GM12875 (cell line): ENCODE data around the gene PEMT.

Source experiments
- H3K4me3 ChIP-seq: one replicate; pipeline ENCODE4 v1.5.1; 2011; ENCODE audit warnings: low read depth, low read length, control low read depth
- CTCF ChIP-seq: IDR thresholded peaks from 2 replicates; pipeline ENCODE4 v1.5.1; 2011; ENCODE audit warnings: low read depth, mild to moderate bottlenecking, control low read depth, inconsistent platforms, low read length, moderate library complexity, borderline replicate concordance; ENCODE audit not compliant: insufficient read depth

Gene PEMT

GRCh38 chr17:17569691-17570090, 21.8 kb downstream of the PEMT start:
- H3K4me3 ChIP-seq = no peak overlapping the region
- TF ChIP-seq CTCF = no peak

GRCh38 chr17:17568772-17569195, 22.7 kb downstream of the PEMT start:
- TF ChIP-seq CTCF = peak; percentile 84
- no peak overlapping the region for H3K4me3 ChIP-seq

DNA sequence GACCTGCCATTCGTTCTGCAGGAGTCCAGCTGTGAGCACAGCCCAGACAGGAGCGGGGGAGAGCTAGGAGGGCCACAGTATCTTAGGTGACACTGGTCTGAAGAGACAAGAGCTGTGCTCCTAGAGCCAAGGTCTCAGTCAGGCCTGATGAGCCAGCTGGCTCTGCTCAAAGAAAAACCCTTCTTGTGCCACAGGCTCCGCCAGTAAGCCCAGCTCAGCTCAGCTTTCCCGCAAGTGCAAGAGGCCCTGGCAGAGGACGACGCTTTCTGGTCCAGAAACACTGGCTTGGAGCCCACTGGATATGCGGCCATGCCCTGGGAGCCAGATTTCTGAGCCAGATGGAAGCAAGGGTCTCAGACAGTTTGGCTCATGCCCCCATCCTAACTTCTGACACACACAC, 23.9 kb downstream of the PEMT start:
- no peak overlapping the region for H3K4me3 ChIP-seq
- TF ChIP-seq CTCF = no peak

GRCh38 chr17:17566896-17567513, 24.5 kb downstream of the PEMT start:
- no peak overlapping the region for H3K4me3 ChIP-seq
- no peak for TF ChIP-seq CTCF

DNA sequence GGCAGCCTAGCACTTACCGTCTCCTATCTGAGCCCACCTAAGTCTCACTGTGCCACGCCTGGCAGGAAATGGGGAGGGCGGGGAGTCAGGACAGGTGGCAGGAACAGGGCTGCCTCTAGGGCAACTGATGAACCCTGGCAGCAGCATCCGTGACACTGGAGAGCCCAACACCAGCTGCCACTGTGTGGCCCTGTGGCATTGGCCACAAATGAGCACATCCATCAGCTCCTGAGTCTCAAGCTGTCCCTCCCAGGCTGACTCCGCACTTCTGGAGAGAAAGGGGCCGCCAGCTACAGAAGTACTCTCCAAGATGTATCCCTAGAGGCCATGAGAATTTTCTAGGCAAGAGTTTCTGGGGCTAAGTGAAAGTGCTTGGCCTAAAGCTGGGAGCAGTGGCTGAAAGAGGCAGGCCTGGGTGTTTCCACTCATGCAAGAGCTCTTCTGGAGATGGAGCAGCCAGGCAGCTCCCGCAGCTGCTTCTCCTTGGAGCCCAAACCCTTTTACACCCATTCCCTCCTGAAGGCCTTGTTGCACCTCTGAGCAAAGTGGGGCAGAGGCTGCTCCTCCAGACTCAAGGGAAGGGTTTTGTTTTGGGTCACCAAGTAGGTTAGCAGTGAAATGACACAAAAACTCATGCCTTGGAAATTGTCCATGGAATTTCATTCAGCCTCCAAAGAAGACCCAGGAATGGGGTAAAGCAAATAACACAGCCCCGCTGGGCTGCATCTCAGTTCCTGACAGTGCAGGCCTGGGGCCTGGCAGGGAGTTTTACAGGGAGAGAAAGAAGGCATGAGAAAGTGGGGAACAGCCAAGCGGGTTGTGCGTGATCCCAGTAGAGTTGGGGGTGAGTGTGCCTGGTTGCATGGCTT, 25.8 kb downstream of the PEMT start:
- no peak for TF ChIP-seq CTCF
- no peak overlapping the region for H3K4me3 ChIP-seq

- no peak overlapping the region for H3K4me3 ChIP-seq
- TF ChIP-seq CTCF = no peak
Measured at GRCh38 chr17:17564896-17565295, 26.6 kb downstream of the PEMT start.

DNA sequence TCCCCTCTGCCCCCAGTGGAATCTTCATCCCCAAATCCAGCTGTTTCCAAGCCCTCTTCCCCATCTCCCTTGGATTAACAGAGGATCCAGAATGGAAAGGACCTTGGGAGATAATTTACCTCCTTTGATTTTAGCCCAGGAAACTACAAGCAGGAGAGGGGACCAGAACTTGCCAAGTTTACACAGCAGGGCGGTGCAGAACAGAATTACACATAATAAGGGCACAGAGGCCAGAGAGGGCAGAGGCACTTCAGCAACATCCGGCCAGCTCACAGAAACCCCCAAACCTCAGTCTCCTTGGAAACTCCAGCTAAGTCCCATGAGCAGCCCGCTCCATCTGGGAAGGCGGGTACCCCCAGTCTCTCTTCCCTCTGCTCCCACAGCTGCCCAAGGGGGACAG, 27.2 kb downstream of the PEMT start:
- no peak overlapping the region for H3K4me3 ChIP-seq
- no peak for TF ChIP-seq CTCF
